Trophoblast cell (in vitro differentiated cells and primary cell): ENCODE results near the gene BHLHE40.

ENCODE experiments used
- DNase-seq, 2 donors: peaks; one replicate each; pipeline ENCODE4 v3.0.0-alpha.2; 2016
- H2AFZ ChIP-seq: 2 replicates; pipeline ENCODE4 v1.6.1; 2013; ENCODE audit warnings: low read length, moderate library complexity, mild to moderate bottlenecking; ENCODE audit not compliant: insufficient read depth, poor library complexity
- H2AK5ac ChIP-seq: 2 replicates; pipeline ENCODE4 v1.6.1; 2013; ENCODE audit warnings: mild to moderate bottlenecking, low read length
- H2BK120ac ChIP-seq: 2 replicates; pipeline ENCODE4 v1.6.1; 2013; ENCODE audit warnings: low read length, mild to moderate bottlenecking, moderate library complexity; ENCODE audit not compliant: insufficient read depth, poor library complexity
- H2BK12ac ChIP-seq: 2 replicates; pipeline ENCODE4 v1.6.1; 2013; ENCODE audit warnings: mild to moderate bottlenecking, low read length, moderate library complexity
- H2BK5ac ChIP-seq: 2 replicates; pipeline ENCODE4 v1.6.1; 2013; ENCODE audit warnings: low read length, low read depth, moderate library complexity, mild to moderate bottlenecking; ENCODE audit not compliant: poor library complexity
- H3K14ac ChIP-seq: 2 replicates; pipeline ENCODE4 v1.6.1; 2013; ENCODE audit warnings: mild to moderate bottlenecking, low read length
- H3K18ac ChIP-seq: 2 replicates; pipeline ENCODE4 v1.6.1; 2013; ENCODE audit warnings: mild to moderate bottlenecking, low read length
- H3K23ac ChIP-seq: 2 replicates; pipeline ENCODE4 v1.6.1; 2013; ENCODE audit warnings: low read length
- H3K27ac ChIP-seq: 2 replicates; pipeline ENCODE4 v1.5.1; 2013; ENCODE audit warnings: low read depth, mild to moderate bottlenecking, inconsistent platforms, low read length, moderate library complexity
- H3K27me3 ChIP-seq: 2 replicates; pipeline ENCODE4 v1.6.1; 2013; ENCODE audit warnings: inconsistent platforms, mild to moderate bottlenecking, low read length, moderate library complexity; ENCODE audit not compliant: insufficient read depth
- H3K36me3 ChIP-seq, 2 experiments: 1 replicate in 1 of 2; 2 replicates in 1 of 2; pipeline ENCODE4 v1.6.1; 2013; ENCODE audit warnings: low read length in 2 of 2, mild to moderate bottlenecking in 2 of 2, moderate library complexity in 1 of 2; ENCODE audit not compliant: insufficient read depth in 2 of 2, control insufficient read depth in 1 of 2
- H3K4ac ChIP-seq: 2 replicates; pipeline ENCODE4 v1.6.1; 2013; ENCODE audit warnings: low read depth, mild to moderate bottlenecking, low read length, moderate library complexity
- H3K4me1 ChIP-seq, 2 experiments: 1 replicate in 1 of 2; 2 replicates in 1 of 2; pipeline ENCODE4 v1.6.1; 2013; ENCODE audit warnings: low read length in 2 of 2, mild to moderate bottlenecking in 2 of 2, moderate library complexity in 1 of 2; ENCODE audit not compliant: insufficient read depth in 2 of 2, control insufficient read depth in 1 of 2
- H3K4me2 ChIP-seq: 2 replicates; pipeline ENCODE4 v1.6.1; 2013; ENCODE audit warnings: inconsistent platforms, mild to moderate bottlenecking, low read length, moderate library complexity
- H3K4me3 ChIP-seq: 2 replicates; pipeline ENCODE4 v1.5.1; 2013; ENCODE audit warnings: mild to moderate bottlenecking, low read depth, low read length, inconsistent platforms
- H3K79me1 ChIP-seq: one replicate; pipeline ENCODE4 v1.6.1; 2013; ENCODE audit warnings: low read length
- H3K79me2 ChIP-seq: 2 replicates; pipeline ENCODE4 v1.6.1; 2013; ENCODE audit warnings: low read length, mild to moderate bottlenecking; ENCODE audit not compliant: control insufficient read depth, insufficient read depth, poor library complexity
- H3K9ac ChIP-seq: 2 replicates; pipeline ENCODE4 v1.6.1; 2013; ENCODE audit warnings: mild to moderate bottlenecking, low read length
- H3K9me3 ChIP-seq: 2 replicates; pipeline ENCODE4 v1.6.1; 2013; ENCODE audit warnings: low read depth, mild to moderate bottlenecking, control low read depth, inconsistent platforms, low read length; ENCODE audit not compliant: insufficient read depth
- H4K12ac ChIP-seq: 2 replicates; pipeline ENCODE4 v1.6.1; 2013; ENCODE audit warnings: low read depth, mild to moderate bottlenecking, low read length, moderate library complexity
- H4K8ac ChIP-seq: 2 replicates; pipeline ENCODE4 v1.6.1; 2013; ENCODE audit warnings: low read depth, mild to moderate bottlenecking, low read length, moderate library complexity
- H4K91ac ChIP-seq: one replicate; pipeline ENCODE4 v1.6.1; 2013; ENCODE audit warnings: low read depth, mild to moderate bottlenecking, low read length, moderate library complexity
- WGBS: extraction: QIAGEN DNeasy Blood & Tissue Kit; methylation state at CpG from one replicate; pipeline ENCODE4 v1.1.7; 2013; ENCODE audit warnings: missing lambda C conversion rate; ENCODE audit not compliant: insufficient read length, insufficient coverage; ENCODE audit errors: extremely low coverage; 5-methylcytosine and 5-hydroxymethylcytosine counted together

The BHLHE40 gene

GRCh38 chr3:4936982-4937614, 42.1 kb upstream of the BHLHE40 start:
- no peak overlapping the region for H3K27ac ChIP-seq
- WGBS = no CpG with 5 or more reads among the region's 6 CpGs
- no peak overlapping the region for H3K4ac ChIP-seq

GRCh38 chr3:4938281-4938982, 40.8 kb upstream of the BHLHE40 start:
- Histone ChIP-seq H3K36me3 (no peaks in the 10 kb centered on the region), H3K79me2 (no peaks in the 10 kb centered on the region), H3K27ac (no peak overlapping the region), H3K79me1 (peaks cover 2% of the 10 kb centered on the region), H3K27me3 (no peaks in the 10 kb centered on the region), H4K12ac (no peak overlapping the region), H3K14ac (no peak overlapping the region), H3K18ac (no peak overlapping the region), H4K8ac (no peak overlapping the region), H3K4me1 (peaks cover 0 to 2% of the 10 kb centered on the region in 2 experiments), H3K4me2 (no peak overlapping the region), H2AFZ (no peak overlapping the region), H3K4me3 (no peak overlapping the region), H3K9ac (no peak overlapping the region), H3K9me3 (no peaks in the 10 kb centered on the region), H3K4ac (no peak overlapping the region), H2BK5ac (no peak overlapping the region), H2AK5ac (no peak overlapping the region), H2BK12ac (peak overlapping the region; percentile 72), H2BK120ac (peak overlapping the region; percentile 69), H4K91ac (no peak overlapping the region), H3K23ac (no peak overlapping the region)
- no CpG with 5 or more reads among the region's 3 CpGs for WGBS
- DNase-seq = no peak

More at GRCh38 chr3:4936982-4937614, 42.1 kb upstream of the BHLHE40 start:
- Histone ChIP-seq H3K4me2 (no peak overlapping the region), H4K91ac (no peak overlapping the region), H4K12ac (no peak overlapping the region), H2AK5ac (no peak overlapping the region), H3K9ac (no peak overlapping the region), H3K23ac (no peak overlapping the region), H3K4me1 (peaks cover 0 to 2% of the 10 kb centered on the region in 2 experiments), H3K9me3 (no peaks in the 10 kb centered on the region), H3K4me3 (no peak overlapping the region), H3K18ac (no peak overlapping the region), H3K79me1 (peaks cover 2% of the 10 kb centered on the region), H3K14ac (no peak overlapping the region), H3K27me3 (no peaks in the 10 kb centered on the region), H3K79me2 (no peaks in the 10 kb centered on the region), H4K8ac (no peak overlapping the region), H3K36me3 (no peaks in the 10 kb centered on the region), H2AFZ (no peak overlapping the region), H2BK5ac (no peak overlapping the region), H2BK120ac (no peak overlapping the region), H2BK12ac (no peak overlapping the region)
- DNase-seq = no peak

GRCh38 chr3:4939276-4939675, 40.0 kb upstream of the BHLHE40 start:
- H4K12ac ChIP-seq = no peak overlapping the region
- WGBS = no CpG with 5 or more reads among the region's 3 CpGs
- H4K91ac ChIP-seq = no peak overlapping the region
- H3K9ac ChIP-seq = no peak overlapping the region
- H2BK5ac ChIP-seq = no peak overlapping the region
- no peaks in the 10 kb centered on the region for H3K79me2 ChIP-seq
- H3K4me3 ChIP-seq = no peak overlapping the region
- no peak overlapping the region for H2AK5ac ChIP-seq
- H3K79me1 ChIP-seq = peaks cover 2% of the 10 kb centered on the region
- no peaks in the 10 kb centered on the region for H3K36me3 ChIP-seq
- DNase-seq = no peak
- no peak overlapping the region for H2BK12ac ChIP-seq
- H3K9me3 ChIP-seq = no peaks in the 10 kb centered on the region
- H3K18ac ChIP-seq = no peak overlapping the region
- H4K8ac ChIP-seq = no peak overlapping the region
- H3K4me2 ChIP-seq = no peak overlapping the region
- peaks cover 0 to 2% of the 10 kb centered on the region in 2 experiments for H3K4me1 ChIP-seq
- H2AFZ ChIP-seq = no peak overlapping the region
- no peak overlapping the region for H3K27ac ChIP-seq
- no peaks in the 10 kb centered on the region for H3K27me3 ChIP-seq
- no peak overlapping the region for H3K14ac ChIP-seq
- no peak overlapping the region for H3K23ac ChIP-seq
- no peak overlapping the region for H3K4ac ChIP-seq
- no peak overlapping the region for H2BK120ac ChIP-seq

- Histone ChIP-seq H3K27me3 (no peaks in the 10 kb centered on the region), H3K36me3 (no peaks in the 10 kb centered on the region), H3K79me1 (peaks cover 2% of the 10 kb centered on the region), H4K91ac (no peak overlapping the region), H3K27ac (no peak overlapping the region), H3K79me2 (no peaks in the 10 kb centered on the region), H2BK120ac (no peak overlapping the region), H3K4ac (no peak overlapping the region), H2AK5ac (no peak overlapping the region), H2AFZ (no peak overlapping the region), H3K4me1 (no peaks in the 10 kb centered on the region), H3K14ac (no peak overlapping the region), H4K8ac (no peak overlapping the region), H3K4me3 (no peak overlapping the region), H4K12ac (no peak overlapping the region), H3K4me2 (no peak overlapping the region), H3K9me3 (no peaks in the 10 kb centered on the region), H3K9ac (no peak overlapping the region), H2BK5ac (no peak overlapping the region), H2BK12ac (no peak overlapping the region), H3K23ac (no peak overlapping the region), H3K18ac (no peak overlapping the region)
- WGBS = no CpG with 5 or more reads among the region's 4 CpGs
- no peak for DNase-seq
These were observed 38.3 kb upstream of the BHLHE40 start for GRCh38 chr3:4940985-4941384.
